Karpas-422 (cell line): ENCODE data around the gene RAI1. TPM values are rescaled to one million over a fixed set of nuclear protein-coding genes. Genes with fewer than 3 reads are reported as not detected.

Experiments
- DNase-seq: peaks from one replicate; pipeline ENCODE4 v3.0.0-alpha.2; 2015
- H2AFZ ChIP-seq: fragments of 200-600 bp; sonication (generic); 2 replicates; pipeline ENCODE4 v1.6.1; 2014; ENCODE audit warnings: antibody characterized with exemption, low read length, mixed read lengths
- H3K27ac ChIP-seq: fragments of 200-600 bp; sonication (generic); 2 replicates; pipeline ENCODE4 v1.5.1; 2014; ENCODE audit warnings: mild to moderate bottlenecking, low read length, moderate library complexity
- H3K27me3 ChIP-seq: fragments of 200-600 bp; sonication (generic); 2 replicates; pipeline ENCODE4 v1.6.1; 2014; ENCODE audit warnings: low read length, mixed read lengths
- H3K36me3 ChIP-seq: fragments of 200-600 bp; sonication (generic); 2 replicates; pipeline ENCODE4 v1.6.1; 2014; ENCODE audit warnings: low read length, mixed read lengths; ENCODE audit not compliant: insufficient read depth
- H3K4me1 ChIP-seq: fragments of 200-600 bp; sonication (generic); 2 replicates; pipeline ENCODE4 v1.6.1; 2014; ENCODE audit warnings: mild to moderate bottlenecking, low read length, mixed read lengths
- H3K4me2 ChIP-seq: fragments of 200-600 bp; sonication (generic); 2 replicates; pipeline ENCODE4 v1.6.1; 2014; ENCODE audit warnings: low read length, low read depth, mild to moderate bottlenecking; ENCODE audit not compliant: poor library complexity, severe bottlenecking
- H3K4me3 ChIP-seq: fragments of 200-600 bp; sonication (generic); 2 replicates; pipeline ENCODE4 v1.5.1; 2014; ENCODE audit warnings: mild to moderate bottlenecking, antibody characterized with exemption, low read length, mixed read lengths
- H3K79me2 ChIP-seq: fragments of 200-600 bp; sonication (generic); 2 replicates; pipeline ENCODE4 v1.6.1; 2014; ENCODE audit warnings: mild to moderate bottlenecking, low read length, mixed read lengths
- H3K9ac ChIP-seq: fragments of 200-600 bp; sonication (generic); 2 replicates; pipeline ENCODE4 v1.6.0; 2014; ENCODE audit warnings: low read length
- H3K9me2 ChIP-seq: fragments of 200-600 bp; sonication (generic), shearing (Covaris generic); replicated peaks from 2 replicates; pipeline ENCODE4 v1.6.0; 2014; ENCODE audit warnings: mild to moderate bottlenecking, low read length, moderate library complexity; ENCODE audit not compliant: insufficient read depth
- H3K9me3 ChIP-seq: fragments of 300-700, 200-600 bp; sonication (generic); 2 replicates; pipeline ENCODE4 v1.6.1; 2014; ENCODE audit warnings: low read length, mixed read lengths
- H4K20me1 ChIP-seq: fragments of 200-600 bp; sonication (generic); 2 replicates; pipeline ENCODE4 v1.6.1; 2014; ENCODE audit warnings: mild to moderate bottlenecking, antibody characterized with exemption, low read length, low read depth; ENCODE audit not compliant: insufficient read depth
- total RNA-seq: library from RNA; depleted of rRNA; stranded (reverse); fragments of >200 nt; shearing (Covaris generic); gene quantifications from 2 replicates; pipeline ENCODE4 v1.2.3, GENCODE V29; 2014; ENCODE audit warnings: low replicate concordance

RAI1 gene
- total RNA-seq, 1 experiment from 2014 or later = 18.2 TPM

DNA sequence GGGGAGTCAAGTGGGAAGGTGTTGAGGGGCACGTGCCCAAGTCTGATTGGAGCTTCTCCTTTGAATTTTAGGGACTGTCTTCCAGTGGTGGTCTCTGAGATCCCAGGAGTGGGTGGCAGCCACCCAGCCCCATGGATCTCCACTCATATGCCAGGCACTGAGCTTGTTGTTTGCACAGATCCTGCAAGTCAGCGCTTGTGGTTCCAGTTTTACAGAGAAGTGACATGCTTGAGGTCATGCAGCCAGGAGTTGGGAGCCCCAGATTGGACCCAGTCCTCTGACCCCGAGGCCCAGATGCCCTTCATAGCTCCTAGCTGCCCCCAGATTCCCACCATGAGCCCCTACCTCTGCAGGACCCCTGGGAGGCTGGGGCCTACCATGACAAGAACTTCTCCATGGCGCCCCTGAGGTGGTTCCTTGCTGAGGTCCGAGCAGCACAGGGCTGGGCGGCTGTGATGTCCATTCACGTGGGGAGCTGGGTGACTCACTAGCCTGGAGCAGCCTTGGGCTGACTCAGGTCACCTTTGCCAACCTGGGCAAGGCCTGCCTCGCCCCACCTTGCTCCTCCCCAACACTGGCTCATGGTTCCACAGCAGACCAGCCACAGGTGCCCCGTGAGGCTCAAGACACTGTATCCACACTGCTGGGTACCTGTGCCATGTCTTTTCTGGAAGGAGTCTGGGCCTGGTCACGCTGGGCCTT, 47.4 kb downstream of the RAI1 start:
- Histone ChIP-seq H2AFZ (no peak overlapping the region), H3K27me3 (no peaks in the 10 kb centered on the region), H4K20me1 (peaks cover 5% of the 10 kb centered on the region; the same call in 1 of the 2 replicates), H3K79me2 (peaks cover 91% of the 10 kb centered on the region), H3K9ac (peak overlapping the region; percentile 33; the same call in 1 of the 2 replicates), H3K9me3 (no peaks in the 10 kb centered on the region), H3K36me3 (no peaks in the 10 kb centered on the region), H3K4me1 (peaks cover 97% of the 10 kb centered on the region), H3K4me3 (peak overlapping the region; percentile 33; the same call in 1 of the 2 replicates), H3K4me2 (peak overlapping the region; percentile 64), H3K9me2 (no peaks in the 10 kb centered on the region), H3K27ac (peak overlapping the region; percentile 48; the same call in 1 of the 2 replicates)
- DNase-seq = no peak

DNA sequence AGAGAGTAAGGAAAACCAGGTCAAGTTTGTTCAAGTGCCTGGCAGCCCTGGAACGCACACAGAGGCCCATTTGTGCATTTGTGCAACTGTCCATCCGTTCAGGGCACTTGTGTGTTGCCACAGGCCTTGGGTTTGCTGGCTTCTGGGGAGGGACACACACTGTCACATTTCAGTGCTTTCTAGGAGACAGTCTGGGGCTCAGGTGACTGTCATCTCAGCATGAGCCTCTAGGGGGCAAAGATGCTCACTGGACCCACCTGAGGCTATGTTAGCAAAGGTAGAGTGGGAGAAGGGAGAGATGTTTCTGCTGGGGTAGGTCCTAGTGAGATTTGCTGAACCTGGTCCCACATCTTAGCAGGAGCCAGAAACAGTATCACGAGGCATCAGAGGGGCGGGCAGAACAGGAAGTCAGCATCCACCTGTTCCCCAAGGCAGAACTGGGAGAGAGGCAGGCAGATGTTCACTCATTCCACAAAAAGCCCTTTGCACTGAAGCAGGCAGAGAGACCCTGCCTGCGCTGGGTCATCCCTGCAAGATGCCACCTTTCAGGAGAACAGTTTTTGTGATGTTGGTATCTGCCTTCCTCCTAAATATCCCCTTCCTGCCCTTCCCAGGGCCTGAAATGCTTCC, 48.5 kb downstream of the RAI1 start:
- no peaks in the 10 kb centered on the region for H3K9me3 ChIP-seq
- H3K79me2 ChIP-seq = peaks cover 95% of the 10 kb centered on the region
- H4K20me1 ChIP-seq = peaks cover 5% of the 10 kb centered on the region; the same call in 1 of the 2 replicates
- H3K4me1 ChIP-seq = peaks cover 96% of the 10 kb centered on the region
- H3K36me3 ChIP-seq = no peaks in the 10 kb centered on the region
- H3K9ac ChIP-seq = peak overlapping the region; percentile 64
- no peaks in the 10 kb centered on the region for H3K9me2 ChIP-seq
- H3K27ac ChIP-seq = peak overlapping the region; percentile 90
- peak; percentile 89 for DNase-seq
- H3K4me3 ChIP-seq = peak overlapping the region; percentile 49; the same call in 1 of the 2 replicates
- H3K27me3 ChIP-seq = no peaks in the 10 kb centered on the region
- H2AFZ ChIP-seq = no peak overlapping the region
- peak overlapping the region; percentile 64 for H3K4me2 ChIP-seq

DNA sequence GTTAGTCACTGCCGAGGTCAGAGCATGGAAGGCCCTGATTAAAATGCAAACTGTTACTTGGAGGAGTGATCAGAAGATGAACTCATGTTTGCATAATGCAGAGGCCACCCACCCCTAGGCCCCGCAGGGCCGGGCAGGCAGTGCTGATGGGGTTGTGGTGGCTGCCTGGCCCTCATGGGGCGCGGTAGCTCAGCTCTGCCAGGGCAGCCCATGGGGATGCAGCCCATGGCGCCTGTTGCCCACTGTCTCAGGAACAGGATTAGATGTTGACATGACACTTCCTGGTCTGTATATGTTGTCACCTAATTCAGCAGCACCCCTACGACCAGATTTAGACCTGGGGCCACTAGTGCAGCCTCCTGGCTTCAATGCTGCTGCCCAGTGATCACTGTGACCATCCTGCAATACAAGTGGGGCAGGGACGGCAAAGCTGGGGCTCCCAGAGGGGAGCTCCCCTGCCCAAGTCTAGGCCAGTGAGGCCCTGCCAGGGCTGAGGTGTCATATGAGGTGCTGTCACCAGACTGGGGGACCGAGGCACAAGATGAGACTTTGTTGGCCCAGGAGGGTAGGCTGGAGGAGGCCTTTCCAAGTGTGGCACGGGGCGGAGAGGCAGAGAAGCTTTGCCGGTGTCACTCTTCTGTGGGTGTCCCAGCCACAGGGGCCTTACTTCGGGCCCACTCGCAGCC, 49.1 kb downstream of the RAI1 start:
- Histone ChIP-seq H3K4me1 (peaks cover 89% of the 10 kb centered on the region), H3K79me2 (peaks cover 93% of the 10 kb centered on the region), H3K27me3 (no peaks in the 10 kb centered on the region), H3K27ac (peak overlapping the region; percentile 90), H2AFZ (no peak overlapping the region), H3K36me3 (no peaks in the 10 kb centered on the region), H3K9ac (peak overlapping the region; percentile 64), H3K9me2 (no peaks in the 10 kb centered on the region), H3K9me3 (no peaks in the 10 kb centered on the region), H4K20me1 (peaks cover 5% of the 10 kb centered on the region; the same call in 1 of the 2 replicates), H3K4me3 (peak overlapping the region; percentile 49; the same call in 1 of the 2 replicates), H3K4me2 (peak overlapping the region; percentile 64)
- peak; percentile 83 for DNase-seq

DNA sequence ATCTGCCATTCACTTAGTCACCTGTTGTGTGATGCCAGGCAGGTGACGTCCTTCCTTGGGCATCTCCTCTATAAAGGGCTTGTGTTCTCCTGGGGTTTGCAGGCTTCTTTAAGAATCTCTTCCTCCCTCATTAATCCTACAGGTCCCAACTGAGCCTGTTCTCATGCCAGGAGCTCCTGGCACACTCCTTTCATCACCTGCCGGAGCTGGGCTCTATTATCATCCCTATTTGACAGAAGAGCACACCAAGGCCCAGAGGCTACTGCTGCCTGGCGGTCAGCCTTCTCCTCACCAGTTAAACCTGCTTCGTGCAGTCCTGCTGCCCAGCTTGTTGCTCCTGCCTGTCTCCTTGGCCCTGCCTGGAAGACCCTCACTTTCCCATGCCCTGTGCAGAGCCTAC, 51.2 kb downstream of the RAI1 start:
- DNase-seq = no peak
- peak overlapping the region; percentile 90; the same call in 1 of the 2 replicates for H3K27ac ChIP-seq
- H2AFZ ChIP-seq = no peak overlapping the region
- H3K79me2 ChIP-seq = peaks cover 94% of the 10 kb centered on the region
- H3K27me3 ChIP-seq = no peaks in the 10 kb centered on the region
- H3K4me2 ChIP-seq = no peak overlapping the region
- 0 out of 2 replicates have a peak overlapping the region, but pooled peaks have one; percentile 6 for H3K9ac ChIP-seq
- no peaks in the 10 kb centered on the region for H3K9me3 ChIP-seq
- peaks cover 86% of the 10 kb centered on the region for H3K4me1 ChIP-seq
- no peaks in the 10 kb centered on the region for H3K36me3 ChIP-seq
- peaks cover 5% of the 10 kb centered on the region; the same call in 1 of the 2 replicates for H4K20me1 ChIP-seq
- H3K9me2 ChIP-seq = no peaks in the 10 kb centered on the region
- no peak overlapping the region for H3K4me3 ChIP-seq

DNA sequence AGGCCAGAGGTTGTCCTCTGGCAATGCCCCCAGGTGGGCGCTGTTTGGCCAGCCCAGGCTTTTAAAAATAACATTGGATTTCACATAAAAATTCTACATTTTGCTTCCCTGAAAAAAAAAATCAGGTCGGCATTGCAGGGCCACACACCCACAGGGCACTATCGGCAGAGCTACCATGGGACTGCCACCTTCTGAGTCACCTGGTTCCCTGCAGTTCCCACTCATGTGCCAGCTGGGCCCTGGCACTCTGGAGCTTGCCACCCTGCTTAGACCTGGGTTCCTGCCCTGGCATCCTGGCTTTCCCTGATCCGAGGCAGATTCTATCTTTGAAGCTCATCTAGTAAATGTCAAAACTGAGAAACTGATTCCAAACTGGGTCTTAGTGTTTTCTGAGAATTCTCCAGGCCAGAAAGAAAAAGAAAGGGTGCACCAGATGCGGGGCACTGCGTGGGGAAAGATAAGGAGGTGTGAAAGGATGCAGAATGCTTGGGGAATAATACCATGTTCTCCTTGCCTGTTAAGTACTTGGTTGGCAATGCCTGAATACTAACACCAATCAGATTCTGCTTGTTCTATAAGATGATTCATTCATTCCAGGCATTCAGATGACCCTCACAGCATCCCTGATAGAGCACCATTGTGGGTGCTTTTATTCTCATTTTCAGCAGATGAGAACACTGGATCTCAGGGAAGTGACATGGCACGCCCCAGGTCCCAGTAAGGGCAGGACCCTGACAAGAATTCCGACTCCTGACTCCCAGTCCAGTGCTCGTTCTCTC, 51.8 kb downstream of the RAI1 start:
- Histone ChIP-seq H3K4me1 (peaks cover 85% of the 10 kb centered on the region), H3K36me3 (no peaks in the 10 kb centered on the region), H3K79me2 (peaks cover 93% of the 10 kb centered on the region)

DNA sequence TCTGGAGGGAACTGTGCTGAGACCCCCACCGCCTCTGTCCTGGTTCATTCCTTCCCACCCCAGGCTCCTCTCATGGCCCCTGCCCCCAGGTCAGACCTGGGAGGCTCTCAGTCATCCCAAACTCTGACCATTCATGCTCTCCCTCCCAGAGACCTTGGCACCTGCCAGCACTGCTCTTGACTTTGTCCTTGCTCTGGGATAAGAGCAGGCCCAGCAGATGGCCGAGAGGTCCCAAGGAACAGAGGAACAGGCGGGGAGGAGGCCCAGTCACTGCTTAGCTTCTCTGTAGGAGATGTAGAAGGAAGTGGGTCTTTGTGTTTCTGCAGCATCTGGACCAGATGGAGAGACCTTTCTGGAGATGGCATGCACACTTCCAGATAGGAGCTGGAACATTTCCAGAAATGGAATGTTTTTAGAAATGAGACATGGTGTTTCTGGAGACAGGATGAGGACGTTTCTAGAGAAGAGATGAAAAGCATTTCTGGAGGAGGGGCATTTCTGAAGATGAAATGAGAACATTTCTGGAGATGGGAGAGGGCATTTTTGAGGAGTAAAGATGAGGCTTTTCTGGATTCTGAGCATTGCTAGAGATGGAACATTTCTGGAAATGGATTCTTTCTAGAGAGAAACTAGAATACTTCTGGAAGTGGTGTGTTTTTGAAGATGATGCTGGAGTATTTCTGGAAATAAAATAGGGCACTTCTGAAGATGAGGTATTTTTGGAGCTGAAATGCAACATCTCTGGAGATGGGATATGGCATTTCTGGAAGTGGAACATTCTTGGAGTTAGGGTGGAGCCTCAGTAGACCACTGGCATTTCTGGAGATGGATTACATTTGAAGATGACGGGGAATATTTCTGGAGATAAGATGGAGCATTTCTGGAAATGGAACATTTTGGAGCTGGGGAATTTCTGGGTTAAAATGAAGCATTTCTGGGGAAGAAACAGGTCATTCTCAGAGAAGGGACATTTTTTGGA, 55.2 kb downstream of the RAI1 start:
- no peak overlapping the region for H2AFZ ChIP-seq
- no peak for DNase-seq
- peaks cover 58% of the 10 kb centered on the region for H3K4me1 ChIP-seq
- no peak overlapping the region for H3K9ac ChIP-seq
- H3K36me3 ChIP-seq = no peaks in the 10 kb centered on the region
- H3K9me2 ChIP-seq = no peaks in the 10 kb centered on the region
- H3K9me3 ChIP-seq = no peaks in the 10 kb centered on the region
- no peak overlapping the region for H3K4me3 ChIP-seq
- no peak overlapping the region for H3K4me2 ChIP-seq
- no peaks in the 10 kb centered on the region for H3K27me3 ChIP-seq
- H4K20me1 ChIP-seq = no peaks in the 10 kb centered on the region
- peak overlapping the region; percentile 43 for H3K27ac ChIP-seq
- H3K79me2 ChIP-seq = peaks cover 87% of the 10 kb centered on the region

More for the DNA sequence above, 51.8 kb downstream of the RAI1 start:
- Histone ChIP-seq H3K4me3 (no peak overlapping the region), H3K27me3 (no peaks in the 10 kb centered on the region), H3K9ac (no peak overlapping the region), H2AFZ (no peak overlapping the region), H4K20me1 (peaks cover 5% of the 10 kb centered on the region; the same call in 1 of the 2 replicates), H3K9me3 (no peaks in the 10 kb centered on the region), H3K4me2 (no peak overlapping the region), H3K9me2 (no peaks in the 10 kb centered on the region), H3K27ac (peak overlapping the region; percentile 90)
- no peak for DNase-seq
